Measurements from ENCODE around the gene GRPEL2.
A peak's percentile ranks its signal among the peaks of the same experiment; 100 is the strongest.

GRPEL2 gene

GRCh38 chr5:149379177-149379761, 34.0 kb downstream of the GRPEL2 start, which contains the start of gene IL17B:
Gene IL17B, minus strand, starts transcription at chr5:149379292. Its CDS starts 67 bp downstream, at chr5:149379225.
- Histone ChIP-seq H3K4me1 (peaks cover 0 to 11% (median 0%) of the 10 kb centered on the region in 10 experiments; a peak in 3 of 20 replicates), H3K4me3 (no peak within 1 kb of the TSS), H3K27me3 (no peaks in the 10 kb centered on the region), H3K4me2 (no peak within 1 kb of the TSS), H3K9ac (no peak within 1 kb of the TSS; a peak in 2 of 22 replicates), H3K27ac (no peak within 1 kb of the TSS), H4K20me1 (no peaks in the 10 kb centered on the region), H3K9me3 (replicated peaks in 1 of 11) (no peaks in the 10 kb centered on the region), H3K36me3 (peaks cover 0 to 6% (median 0%) of the 10 kb centered on the region in 11 experiments; a peak in 1 of 22 replicates)
- TF ChIP-seq Cebpa-rat (IDR thresholded peaks at IDR 0.05), result no peak

DNA sequence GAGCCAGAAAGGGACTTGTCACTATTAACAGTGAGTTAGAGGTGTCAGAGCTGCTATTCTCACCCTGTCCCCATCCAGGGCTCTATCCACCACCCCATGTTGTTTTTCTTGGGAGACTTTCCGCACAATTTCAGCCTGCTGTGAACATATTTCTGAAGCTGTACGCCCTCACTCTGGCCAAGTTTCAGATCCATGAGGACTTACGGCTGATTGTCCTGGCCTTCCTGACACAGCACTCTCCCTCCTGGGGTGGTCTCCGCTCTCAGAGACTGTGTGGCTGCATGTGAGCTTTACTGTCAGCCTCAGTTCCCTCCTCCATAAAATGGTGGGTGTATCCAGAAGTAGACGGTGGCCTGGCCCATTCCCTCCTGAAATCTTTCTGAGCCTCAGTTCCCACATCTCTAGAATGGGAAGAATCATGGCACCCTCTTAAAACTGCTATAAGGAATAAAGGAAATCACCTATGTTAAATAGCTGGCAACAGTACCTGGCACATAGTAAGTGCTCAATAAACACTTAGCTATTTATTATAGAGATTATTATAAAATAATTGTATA, 34.6 kb downstream of the GRPEL2 start:
- TF ChIP-seq Cebpa-rat (IDR thresholded peaks at IDR 0.05), result no peak
- H3K9me3 ChIP-seq (replicated peaks in 1 of 11), result no peaks in the 10 kb centered on the region
- no peak overlapping the region for H3K27ac ChIP-seq
- H4K20me1 ChIP-seq, result no peaks in the 10 kb centered on the region
- H3K4me2 ChIP-seq, result no peak overlapping the region
- no peaks in the 10 kb centered on the region for H3K27me3 ChIP-seq
- peaks cover 0 to 11% (median 0%) of the 10 kb centered on the region in 10 experiments; a peak in 3 of 20 replicates for H3K4me1 ChIP-seq
- no peak overlapping the region; a peak in 1 of 22 replicates for H3K9ac ChIP-seq
- H3K36me3 ChIP-seq, result 0 out of 22 replicates have a peak, but pooled peaks cover 0 to 5% (median 0%) of the 10 kb centered on the region in 11 experiments
- no peak overlapping the region for H3K4me3 ChIP-seq

- Histone ChIP-seq H3K27ac (no peak overlapping the region), H3K27me3 (no peaks in the 10 kb centered on the region), H3K4me3 (no peak overlapping the region), H3K4me2 (no peak overlapping the region), H4K20me1 (no peaks in the 10 kb centered on the region), H3K9ac (peak overlapping the region in 1 of 11 experiments; percentile 27; a peak in 1 of 22 replicates), H3K36me3 (0 out of 22 replicates have a peak, but pooled peaks cover 0 to 5% (median 0%) of the 10 kb centered on the region in 11 experiments), H3K9me3 (replicated peaks in 1 of 11) (no peaks in the 10 kb centered on the region), H3K4me1 (peaks cover 3 to 15% (median 4%) of the 10 kb centered on the region in 10 experiments; a peak in 16 of 20 replicates)
- TF ChIP-seq Cebpa-rat (IDR thresholded peaks at IDR 0.05), result no peak
These were observed 35.3 kb downstream of the GRPEL2 start for GRCh38 chr5:149380466-149381121.

DNA sequence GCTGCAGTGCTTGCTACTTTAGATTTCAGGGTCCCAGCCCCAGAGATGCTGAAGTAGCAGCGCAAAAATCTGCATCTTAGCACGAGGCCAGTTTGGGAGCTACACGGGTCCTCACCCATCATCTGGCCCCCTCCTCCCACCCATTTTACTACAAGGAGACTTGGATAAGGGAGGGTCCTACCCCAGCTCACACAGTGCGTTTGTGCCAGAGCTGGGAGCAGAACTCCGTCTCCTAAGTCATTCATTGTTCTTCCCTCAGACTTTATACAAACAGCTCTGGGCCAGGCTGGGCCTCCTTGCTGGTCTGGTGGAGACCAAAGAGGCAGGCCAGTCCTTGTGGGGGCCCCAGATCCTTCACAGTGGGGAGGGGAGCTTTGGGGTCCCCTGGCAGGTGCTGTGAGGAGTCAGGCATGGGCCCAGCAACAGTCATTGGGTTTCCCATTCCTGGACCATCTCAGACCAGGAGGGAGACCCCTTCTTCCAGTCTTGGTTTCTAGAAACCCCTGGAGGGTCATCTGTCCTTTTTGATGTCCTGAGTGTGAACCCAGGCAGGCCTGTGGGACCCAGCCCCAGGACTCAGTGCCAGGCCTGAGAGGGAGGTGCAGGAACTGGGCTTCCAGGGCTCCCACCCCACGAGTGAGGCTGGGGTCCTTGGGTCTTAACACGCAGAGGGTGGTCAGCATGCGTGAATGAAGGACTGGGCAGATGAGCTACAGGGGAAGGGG, 36.1 kb downstream of the GRPEL2 start:
- Histone ChIP-seq H3K4me3 (no peak overlapping the region), H3K9ac (peak overlapping the region in 1 of 11 experiments; percentile 25; a peak in 3 of 22 replicates), H4K20me1 (no peaks in the 10 kb centered on the region), H3K36me3 (0 out of 22 replicates have a peak, but pooled peaks cover 0 to 1% (median 0%) of the 10 kb centered on the region in 11 experiments), H3K4me1 (peaks cover 4 to 19% (median 10%) of the 10 kb centered on the region in 10 experiments; a peak in 16 of 20 replicates), H3K9me3 (replicated peaks in 1 of 11) (no peaks in the 10 kb centered on the region), H3K27ac (no peak overlapping the region), H3K4me2 (no peak overlapping the region), H3K27me3 (no peaks in the 10 kb centered on the region)
- TF ChIP-seq Cebpa-rat (IDR thresholded peaks at IDR 0.05), result no peak

- Histone ChIP-seq H3K4me3 (no peak overlapping the region), H3K27ac (no peak overlapping the region), H3K4me2 (0 out of 22 replicates have a peak overlapping the region, but pooled peaks of 1 of the 11 experiments have one; percentile 21), H3K4me1 (peaks cover 4 to 19% (median 10%) of the 10 kb centered on the region in 10 experiments; a peak in 16 of 20 replicates), H4K20me1 (no peaks in the 10 kb centered on the region), H3K36me3 (no peaks in the 10 kb centered on the region), H3K9me3 (replicated peaks in 1 of 11) (no peaks in the 10 kb centered on the region), H3K27me3 (no peaks in the 10 kb centered on the region), H3K9ac (no peak overlapping the region; a peak in 2 of 22 replicates)
- TF ChIP-seq Cebpa-rat (IDR thresholded peaks at IDR 0.05), result no peak
These were observed 36.7 kb downstream of the GRPEL2 start for GRCh38 chr5:149381986-149382338.

DNA sequence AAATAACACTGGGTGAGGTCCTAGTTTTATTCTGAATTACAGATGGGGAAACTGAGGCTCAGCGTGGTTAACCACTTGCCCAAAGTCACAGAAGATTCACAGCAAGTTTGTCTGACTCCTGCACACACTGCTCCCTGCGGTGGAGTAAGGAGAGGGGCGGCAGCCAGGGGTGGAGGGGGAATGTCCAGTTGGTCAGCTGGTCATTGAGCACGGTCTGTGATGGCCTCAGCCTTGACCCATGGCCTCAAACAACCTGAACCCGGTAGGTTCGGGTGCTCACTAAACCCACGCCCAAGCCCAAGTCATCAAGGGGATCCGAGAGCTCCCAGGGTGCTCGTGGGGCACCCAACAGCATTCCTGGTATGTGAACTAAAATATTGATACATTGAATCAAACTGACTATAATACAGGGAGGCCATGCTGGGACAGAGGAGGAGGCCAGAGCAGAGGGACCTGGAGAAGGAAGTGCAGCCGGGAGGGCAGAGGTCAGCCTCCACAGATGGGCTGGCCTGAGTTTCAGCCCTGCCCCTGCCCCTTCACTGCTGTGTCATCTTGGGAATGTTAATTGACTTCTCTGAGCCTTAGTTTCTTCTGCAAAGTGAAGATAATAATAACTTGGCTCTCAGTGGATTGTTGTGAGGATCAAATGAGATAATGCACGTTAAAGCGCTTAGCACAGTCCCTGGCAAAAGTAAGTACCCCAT, 37.4 kb downstream of the GRPEL2 start:
- no peak for TF ChIP-seq Cebpa-rat (IDR thresholded peaks at IDR 0.05)
- H3K9me3 ChIP-seq (replicated peaks in 1 of 11), result no peaks in the 10 kb centered on the region
- H3K4me1 ChIP-seq, result peaks cover 4 to 19% (median 10%) of the 10 kb centered on the region in 10 experiments; a peak in 16 of 20 replicates
- H3K27ac ChIP-seq, result no peak overlapping the region
- no peaks in the 10 kb centered on the region for H3K27me3 ChIP-seq
- no peaks in the 10 kb centered on the region for H3K36me3 ChIP-seq
- no peak overlapping the region for H3K4me3 ChIP-seq
- H4K20me1 ChIP-seq, result no peaks in the 10 kb centered on the region
- no peak overlapping the region for H3K9ac ChIP-seq
- H3K4me2 ChIP-seq, result peak overlapping the region in 1 of 11 experiments; percentile 21; a peak in 1 of 22 replicates

GRCh38 chr5:149383399-149383798, 38.1 kb downstream of the GRPEL2 start:
- no peaks in the 10 kb centered on the region for H3K27me3 ChIP-seq
- no peak for TF ChIP-seq Cebpa-rat (IDR thresholded peaks at IDR 0.05)
- H3K4me1 ChIP-seq, result peaks cover 4 to 20% (median 10%) of the 10 kb centered on the region in 10 experiments; a peak in 17 of 20 replicates
- H4K20me1 ChIP-seq, result no peaks in the 10 kb centered on the region
- H3K4me3 ChIP-seq, result no peak overlapping the region
- H3K9me3 ChIP-seq (replicated peaks in 1 of 11), result no peaks in the 10 kb centered on the region
- no peak overlapping the region for H3K9ac ChIP-seq
- H3K36me3 ChIP-seq, result no peaks in the 10 kb centered on the region
- H3K4me2 ChIP-seq, result no peak overlapping the region
- no peak overlapping the region for H3K27ac ChIP-seq

DNA sequence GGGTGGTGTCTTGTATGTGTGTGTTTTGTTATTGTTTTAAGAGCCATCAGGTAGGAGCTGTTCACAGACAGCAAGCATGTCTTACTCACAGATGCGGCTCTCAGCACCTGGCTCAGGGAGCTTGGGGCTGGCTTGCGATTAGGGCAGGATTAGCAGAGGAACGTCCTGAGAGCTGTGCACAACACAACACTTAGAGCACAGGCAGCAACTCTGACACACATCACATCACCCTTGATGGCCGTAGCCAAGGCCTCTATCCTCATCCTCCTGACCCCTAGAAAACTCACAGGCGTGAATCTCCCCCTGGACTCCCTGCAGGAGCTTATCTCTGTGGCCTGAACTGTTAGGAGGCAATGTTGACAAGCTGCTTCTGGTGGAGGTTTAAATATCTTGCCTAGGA, 40.9 kb downstream of the GRPEL2 start:
- Histone ChIP-seq H3K9ac (peak overlapping the region in 1 of 11 experiments; percentile 53; a peak in 2 of 22 replicates), H3K4me2 (peak overlapping the region in 5 of 11 experiments; percentile 21 to 53 (median 43); a peak in 3 of 22 replicates), H3K9me3 (replicated peaks in 1 of 11) (no peaks in the 10 kb centered on the region), H3K4me1 (peaks cover 6 to 31% (median 11%) of the 10 kb centered on the region in 10 experiments; a peak in 19 of 20 replicates), H4K20me1 (no peaks in the 10 kb centered on the region), H3K27me3 (no peaks in the 10 kb centered on the region), H3K27ac (no peak overlapping the region), H3K4me3 (no peak overlapping the region), H3K36me3 (no peaks in the 10 kb centered on the region)
- TF ChIP-seq Cebpa-rat (IDR thresholded peaks at IDR 0.05), result no peak
